SJSA1 (cell line): ENCODE data around the gene GDPD4. TPM values are rescaled to one million over a fixed set of nuclear protein-coding genes. Genes with fewer than 3 reads are reported as not detected.

Experiments used
- DNase-seq, 2 experiments: peaks; one replicate each; pipeline ENCODE4 v3.0.0-alpha.2; 2015 to 2020; ENCODE audit warnings: low spot score in 2 of 2, low read depth in 1 of 2
- H3K27ac ChIP-seq: fragments of 250-450 bp; sonication (Bioruptor Pico); 2 replicates; pipeline ENCODE4 v1.5.1; 2020; ENCODE audit warnings: mild to moderate bottlenecking, moderate library complexity
- H3K27me3 ChIP-seq: fragments of 250-450 bp; sonication (Bioruptor Pico); replicated peaks from 2 replicates; pipeline ENCODE4 v1.5.1; 2020; ENCODE audit warnings: mild to moderate bottlenecking, moderate library complexity
- H3K36me3 ChIP-seq: fragments of 250-450 bp; sonication (Bioruptor Pico); 2 replicates; pipeline ENCODE4 v1.5.1; 2020; ENCODE audit warnings: mild to moderate bottlenecking
- H3K4me1 ChIP-seq: fragments of 250-450 bp; sonication (Bioruptor Pico); replicated peaks from 2 replicates; pipeline ENCODE4 v1.6.1; 2021; ENCODE audit warnings: mild to moderate bottlenecking
- H3K4me3 ChIP-seq: fragments of 250-450 bp; sonication (Bioruptor Pico); 2 replicates; pipeline ENCODE4 v1.5.1; 2020; ENCODE audit warnings: mild to moderate bottlenecking
- H3K9me3 ChIP-seq: fragments of 250-450 bp; sonication (Bioruptor Pico); replicated peaks from 2 replicates; pipeline ENCODE4 v1.5.1; 2020; ENCODE audit warnings: mild to moderate bottlenecking
- total RNA-seq: library from RNA; depleted of rRNA; stranded (reverse); fragments of >200 nt; shearing (Covaris generic); gene quantifications from 2 replicates; pipeline ENCODE4 v1.2.3, GENCODE V29; 2014; rRNA removed

The GDPD4 gene
- total RNA-seq: not detected in 2 replicates

GRCh38 chr11:77301510-77301909 is at the start of gene GDPD4:
Gene GDPD4 (minus strand): TSS chr11:77301686. CDS start chr11:77285137, 16,549 bp downstream.
- no peaks in the 10 kb centered on the region for H3K36me3 ChIP-seq
- H3K27ac ChIP-seq: no peak within 1 kb of the TSS
- H3K27me3 ChIP-seq: no peaks in the 10 kb centered on the region
- no peak for DNase-seq
- H3K4me3 ChIP-seq: no peak within 1 kb of the TSS
- no peaks in the 10 kb centered on the region for H3K4me1 ChIP-seq
- no peaks in the 10 kb centered on the region for H3K9me3 ChIP-seq

GRCh38 chr11:77347948-77348347 is 46.5 kb upstream of the GDPD4 start:
- H3K27ac ChIP-seq: no peak overlapping the region
- no peak for DNase-seq

GRCh38 chr11:77346906-77347603 is 45.6 kb upstream of the GDPD4 start:
- H3K4me1 ChIP-seq: peaks cover 16% of the 10 kb centered on the region
- DNase-seq: peak; percentile 44 to 69
- no peak overlapping the region for H3K4me3 ChIP-seq
- no peaks in the 10 kb centered on the region for H3K36me3 ChIP-seq
- peak overlapping the region; percentile 58 for H3K27ac ChIP-seq
- no peaks in the 10 kb centered on the region for H3K27me3 ChIP-seq
- H3K9me3 ChIP-seq: no peaks in the 10 kb centered on the region

More at GRCh38 chr11:77347948-77348347, 46.5 kb upstream of the GDPD4 start:
- Histone ChIP-seq H3K27me3 (no peaks in the 10 kb centered on the region), H3K9me3 (no peaks in the 10 kb centered on the region), H3K4me3 (no peak overlapping the region), H3K36me3 (no peaks in the 10 kb centered on the region), H3K4me1 (peaks cover 16% of the 10 kb centered on the region)

GRCh38 chr11:77345621-77346020 is 44.1 kb upstream of the GDPD4 start:
- Histone ChIP-seq H3K4me3 (no peak overlapping the region), H3K4me1 (peaks cover 16% of the 10 kb centered on the region), H3K27ac (no peak overlapping the region), H3K9me3 (no peaks in the 10 kb centered on the region), H3K36me3 (no peaks in the 10 kb centered on the region), H3K27me3 (no peaks in the 10 kb centered on the region)
- no peak for DNase-seq

- Histone ChIP-seq H3K36me3 (no peaks in the 10 kb centered on the region), H3K27ac (no peak overlapping the region), H3K4me1 (no peaks in the 10 kb centered on the region), H3K27me3 (no peaks in the 10 kb centered on the region), H3K4me3 (no peak overlapping the region), H3K9me3 (no peaks in the 10 kb centered on the region)
- no peak for DNase-seq
Measured at GRCh38 chr11:77340501-77340900, 39.0 kb upstream of the GDPD4 start.

GRCh38 chr11:77332259-77332658 is 30.8 kb upstream of the GDPD4 start:
- Histone ChIP-seq H3K36me3 (no peaks in the 10 kb centered on the region), H3K27ac (no peak overlapping the region), H3K4me1 (no peaks in the 10 kb centered on the region), H3K4me3 (no peak overlapping the region), H3K9me3 (no peaks in the 10 kb centered on the region), H3K27me3 (no peaks in the 10 kb centered on the region)
- DNase-seq: no peak

GRCh38 chr11:77325159-77325558 is 23.7 kb upstream of the GDPD4 start:
- H3K9me3 ChIP-seq: no peaks in the 10 kb centered on the region
- no peak for DNase-seq
- no peaks in the 10 kb centered on the region for H3K27me3 ChIP-seq
- no peak overlapping the region for H3K4me3 ChIP-seq
- H3K36me3 ChIP-seq: no peaks in the 10 kb centered on the region
- no peaks in the 10 kb centered on the region for H3K4me1 ChIP-seq
- H3K27ac ChIP-seq: no peak overlapping the region

GRCh38 chr11:77324508-77324907 is 23.0 kb upstream of the GDPD4 start:
- no peak for DNase-seq
- Histone ChIP-seq H3K36me3 (no peaks in the 10 kb centered on the region), H3K27ac (no peak overlapping the region), H3K4me1 (no peaks in the 10 kb centered on the region), H3K27me3 (no peaks in the 10 kb centered on the region), H3K4me3 (no peak overlapping the region), H3K9me3 (no peaks in the 10 kb centered on the region)

- H3K27me3 ChIP-seq: no peaks in the 10 kb centered on the region
- no peaks in the 10 kb centered on the region for H3K36me3 ChIP-seq
- no peak overlapping the region for H3K4me3 ChIP-seq
- H3K27ac ChIP-seq: no peak overlapping the region
- H3K4me1 ChIP-seq: no peaks in the 10 kb centered on the region
- H3K9me3 ChIP-seq: no peaks in the 10 kb centered on the region
- no peak for DNase-seq
Measured at GRCh38 chr11:77322926-77323590, 21.6 kb upstream of the GDPD4 start.

- no peaks in the 10 kb centered on the region for H3K4me1 ChIP-seq
- H3K27ac ChIP-seq: no peak overlapping the region
Measured at GRCh38 chr11:77322506-77322905, 21.0 kb upstream of the GDPD4 start.

GRCh38 chr11:77320351-77320750 is 18.9 kb upstream of the GDPD4 start:
- no peaks in the 10 kb centered on the region for H3K4me1 ChIP-seq
- no peak overlapping the region for H3K4me3 ChIP-seq
- H3K27me3 ChIP-seq: no peaks in the 10 kb centered on the region
- H3K27ac ChIP-seq: no peak overlapping the region
- H3K36me3 ChIP-seq: no peaks in the 10 kb centered on the region
- H3K9me3 ChIP-seq: no peaks in the 10 kb centered on the region
- no peak for DNase-seq

More at GRCh38 chr11:77322506-77322905, 21.0 kb upstream of the GDPD4 start:
- Histone ChIP-seq H3K36me3 (no peaks in the 10 kb centered on the region), H3K27me3 (no peaks in the 10 kb centered on the region), H3K9me3 (no peaks in the 10 kb centered on the region), H3K4me3 (no peak overlapping the region)
- DNase-seq: no peak

- Histone ChIP-seq H3K27me3 (no peaks in the 10 kb centered on the region), H3K36me3 (no peaks in the 10 kb centered on the region), H3K27ac (no peak overlapping the region), H3K9me3 (no peaks in the 10 kb centered on the region), H3K4me3 (no peak overlapping the region), H3K4me1 (no peaks in the 10 kb centered on the region)
- DNase-seq: no peak
Measured at GRCh38 chr11:77318600-77318999, 17.1 kb upstream of the GDPD4 start.

GRCh38 chr11:77316733-77317342 is 15.4 kb upstream of the GDPD4 start:
- Histone ChIP-seq H3K9me3 (no peaks in the 10 kb centered on the region), H3K36me3 (no peaks in the 10 kb centered on the region), H3K4me3 (no peak overlapping the region), H3K4me1 (no peaks in the 10 kb centered on the region), H3K27me3 (no peaks in the 10 kb centered on the region), H3K27ac (no peak overlapping the region)
- no peak for DNase-seq

GRCh38 chr11:77312107-77312506 is 10.6 kb upstream of the GDPD4 start:
- H3K27me3 ChIP-seq: no peaks in the 10 kb centered on the region
- H3K9me3 ChIP-seq: no peaks in the 10 kb centered on the region
- H3K4me1 ChIP-seq: no peaks in the 10 kb centered on the region
- no peak overlapping the region for H3K4me3 ChIP-seq
- no peak overlapping the region for H3K27ac ChIP-seq
- DNase-seq: no peak
- H3K36me3 ChIP-seq: no peaks in the 10 kb centered on the region
